ENCODE data around the gene PLEKHM3.

Gene PLEKHM3

GRCh38 chr2:207991944-207992343 lies 33.4 kb downstream of the PLEKHM3 start:
- no peak for DNase-seq

- no peak for DNase-seq
Measured at GRCh38 chr2:207990784-207991183, 34.5 kb downstream of the PLEKHM3 start.

GRCh38 chr2:207988975-207989374 lies 36.4 kb downstream of the PLEKHM3 start:
- no peak for DNase-seq

GRCh38 chr2:207987025-207987716 lies 38.2 kb downstream of the PLEKHM3 start:
- DNase-seq: no peak

GRCh38 chr2:207984765-207985480 lies 40.4 kb downstream of the PLEKHM3 start:
- DNase-seq: no peak

GRCh38 chr2:207983641-207984042 lies 41.7 kb downstream of the PLEKHM3 start:
- no peak for DNase-seq

- no peak for DNase-seq
Measured at GRCh38 chr2:207978177-207978948, 47.0 kb downstream of the PLEKHM3 start.

GRCh38 chr2:207975921-207976320 lies 49.4 kb downstream of the PLEKHM3 start:
- DNase-seq: no peak

- no peak for DNase-seq
Measured at GRCh38 chr2:207974216-207974605, 51.1 kb downstream of the PLEKHM3 start.

GRCh38 chr2:207970826-207971180 lies 54.5 kb downstream of the PLEKHM3 start:
- DNase-seq: no peak

- DNase-seq: no peak
Measured at GRCh38 chr2:207970147-207970825, 55.0 kb downstream of the PLEKHM3 start.

GRCh38 chr2:207969249-207969648 lies 56.1 kb downstream of the PLEKHM3 start:
- no peak for DNase-seq

- DNase-seq: no peak
Measured at GRCh38 chr2:207967121-207967520, 58.2 kb downstream of the PLEKHM3 start.

- DNase-seq: no peak
Measured at GRCh38 chr2:207960911-207961310, 64.4 kb downstream of the PLEKHM3 start.

- no peak for DNase-seq
Measured at GRCh38 chr2:207960090-207960489, 65.2 kb downstream of the PLEKHM3 start.

GRCh38 chr2:207956771-207957170 lies 68.6 kb downstream of the PLEKHM3 start:
- no peak for DNase-seq

- DNase-seq: no peak
Measured at GRCh38 chr2:207955456-207955855, 69.9 kb downstream of the PLEKHM3 start.

- no peak for DNase-seq
Measured at GRCh38 chr2:207953354-207953753, 72.0 kb downstream of the PLEKHM3 start.

GRCh38 chr2:207952564-207953345 lies 72.6 kb downstream of the PLEKHM3 start:
- DNase-seq: no peak

GRCh38 chr2:207951734-207952470 lies 73.4 kb downstream of the PLEKHM3 start:
- DNase-seq: no peak

- DNase-seq: no peak
Measured at GRCh38 chr2:207950761-207951114, 74.6 kb downstream of the PLEKHM3 start.
